Loucy (cell line): ENCODE results near the gene POU4F1.

ENCODE experiments used
- H2AFZ ChIP-seq: fragments of 200-600 bp; sonication (generic); 2 replicates; pipeline ENCODE4 v1.6.0; 2016; ENCODE audit warnings: antibody characterized with exemption, mild to moderate bottlenecking, low read length, moderate library complexity
- H3F3A ChIP-seq: fragments of 200-600 bp; 2 replicates; pipeline ENCODE4 v1.6.0; 2016; ENCODE audit warnings: antibody characterized with exemption, low read depth, mild to moderate bottlenecking
- H3K27me3 ChIP-seq: fragments of 200-600 bp; sonication (generic); 2 replicates; pipeline ENCODE4 v1.6.1; 2014; ENCODE audit warnings: low read length, mild to moderate bottlenecking; ENCODE audit not compliant: insufficient read depth, poor library complexity, severe bottlenecking
- H3K36me3 ChIP-seq: fragments of 200-600 bp; sonication (generic); 2 replicates; pipeline ENCODE4 v1.6.1; 2016; ENCODE audit warnings: low read length; ENCODE audit not compliant: insufficient read depth
- H3K4me1 ChIP-seq: fragments of 200-600 bp; sonication (generic); 2 replicates; pipeline ENCODE4 v1.5.1; 2014; ENCODE audit warnings: low read length, mild to moderate bottlenecking; ENCODE audit not compliant: insufficient read depth, poor library complexity, severe bottlenecking
- H3K4me2 ChIP-seq: fragments of 200-600 bp; sonication (generic); 2 replicates; pipeline ENCODE4 v1.6.0; 2014; ENCODE audit warnings: antibody characterized with exemption, low read length, low read depth, mild to moderate bottlenecking; ENCODE audit not compliant: poor library complexity, severe bottlenecking
- H3K4me3 ChIP-seq: fragments of 200-600 bp; sonication (generic); 2 replicates; pipeline ENCODE4 v1.5.1; 2014; ENCODE audit warnings: low read length, mild to moderate bottlenecking, mixed read lengths; ENCODE audit not compliant: poor library complexity, severe bottlenecking
- H3K79me2 ChIP-seq: fragments of 200-600 bp; sonication (generic); 2 replicates; pipeline ENCODE4 v1.6.1; 2014; ENCODE audit warnings: low read length; ENCODE audit not compliant: insufficient read depth
- H3K9ac ChIP-seq: fragments of 200-600 bp; sonication (generic); 2 replicates; pipeline ENCODE4 v1.6.0; 2014; ENCODE audit warnings: mild to moderate bottlenecking, low read depth, low read length, moderate library complexity; ENCODE audit not compliant: poor library complexity, severe bottlenecking
- H3K9me2 ChIP-seq: fragments of 200-600 bp; sonication (generic); replicated peaks from 2 replicates; pipeline ENCODE4 v1.6.1; 2016; ENCODE audit warnings: low read depth, low read length, mixed read lengths
- H3K9me3 ChIP-seq: fragments of 200-600 bp; sonication (generic); 2 replicates; pipeline ENCODE4 v1.6.1; 2014; ENCODE audit warnings: mild to moderate bottlenecking, antibody characterized with exemption, low read length, low read depth; ENCODE audit not compliant: insufficient read depth
- H4K20me1 ChIP-seq: fragments of 200-600 bp; sonication (generic); 2 replicates; pipeline ENCODE4 v1.6.0; 2014; ENCODE audit warnings: antibody characterized with exemption, low read length, mild to moderate bottlenecking; ENCODE audit not compliant: insufficient read depth, poor library complexity, severe bottlenecking
- EZH2phosphoT487 ChIP-seq: fragments of 200-600 bp; IDR thresholded peaks from 2 replicates; pipeline ENCODE4 v1.6.1; 2018; ENCODE audit warnings: antibody characterized with exemption, mild to moderate bottlenecking, moderate library complexity, borderline replicate concordance
- TF ChIP-seq, protein P1 (sequence below): fragments of 200-600 bp; sonication (generic); conservative IDR thresholded peaks from 2 replicates; pipeline ENCODE4 v1.5.1; 2014; ENCODE audit warnings: mild to moderate bottlenecking, antibody characterized with exemption, low read length

POU4F1 gene

GRCh38 chr13:78569029-78569428, 34.3 kb downstream of the POU4F1 start:
- no peak overlapping the region for H2AFZ ChIP-seq

GRCh38 chr13:78566631-78567030, 36.7 kb downstream of the POU4F1 start:
- Histone ChIP-seq H3K27me3 (no peaks in the 10 kb centered on the region), H3K9me3 (no peaks in the 10 kb centered on the region), H3K9ac (no peak overlapping the region), H4K20me1 (no peaks in the 10 kb centered on the region), H2AFZ (no peak overlapping the region), H3K4me2 (no peak overlapping the region), H3K4me1 (no peaks in the 10 kb centered on the region), H3K36me3 (no peaks in the 10 kb centered on the region), H3K9me2 (no peaks in the 10 kb centered on the region), H3K4me3 (no peak overlapping the region), H3F3A (no peaks in the 10 kb centered on the region), H3K79me2 (no peaks in the 10 kb centered on the region)
- TF ChIP-seq, protein P1, sequence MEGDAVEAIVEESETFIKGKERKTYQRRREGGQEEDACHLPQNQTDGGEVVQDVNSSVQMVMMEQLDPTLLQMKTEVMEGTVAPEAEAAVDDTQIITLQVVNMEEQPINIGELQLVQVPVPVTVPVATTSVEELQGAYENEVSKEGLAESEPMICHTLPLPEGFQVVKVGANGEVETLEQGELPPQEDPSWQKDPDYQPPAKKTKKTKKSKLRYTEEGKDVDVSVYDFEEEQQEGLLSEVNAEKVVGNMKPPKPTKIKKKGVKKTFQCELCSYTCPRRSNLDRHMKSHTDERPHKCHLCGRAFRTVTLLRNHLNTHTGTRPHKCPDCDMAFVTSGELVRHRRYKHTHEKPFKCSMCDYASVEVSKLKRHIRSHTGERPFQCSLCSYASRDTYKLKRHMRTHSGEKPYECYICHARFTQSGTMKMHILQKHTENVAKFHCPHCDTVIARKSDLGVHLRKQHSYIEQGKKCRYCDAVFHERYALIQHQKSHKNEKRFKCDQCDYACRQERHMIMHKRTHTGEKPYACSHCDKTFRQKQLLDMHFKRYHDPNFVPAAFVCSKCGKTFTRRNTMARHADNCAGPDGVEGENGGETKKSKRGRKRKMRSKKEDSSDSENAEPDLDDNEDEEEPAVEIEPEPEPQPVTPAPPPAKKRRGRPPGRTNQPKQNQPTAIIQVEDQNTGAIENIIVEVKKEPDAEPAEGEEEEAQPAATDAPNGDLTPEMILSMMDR, result no peak
- TF ChIP-seq EZH2phosphoT487, result no peak

More at GRCh38 chr13:78569029-78569428, 34.3 kb downstream of the POU4F1 start:
- Histone ChIP-seq H3K9ac (no peak overlapping the region), H3K4me1 (no peaks in the 10 kb centered on the region), H3K27me3 (no peaks in the 10 kb centered on the region), H3F3A (no peaks in the 10 kb centered on the region), H3K4me3 (no peak overlapping the region), H3K79me2 (no peaks in the 10 kb centered on the region), H4K20me1 (no peaks in the 10 kb centered on the region), H3K36me3 (no peaks in the 10 kb centered on the region), H3K4me2 (no peak overlapping the region), H3K9me2 (no peaks in the 10 kb centered on the region), H3K9me3 (no peaks in the 10 kb centered on the region)
- TF ChIP-seq EZH2phosphoT487, result no peak
- TF ChIP-seq, protein P1, result no peak

GRCh38 chr13:78562237-78562889, 41.0 kb downstream of the POU4F1 start:
- Histone ChIP-seq H3K9ac (no peak overlapping the region), H3K4me3 (no peak overlapping the region), H3F3A (no peaks in the 10 kb centered on the region), H2AFZ (no peak overlapping the region), H4K20me1 (no peaks in the 10 kb centered on the region), H3K27me3 (no peaks in the 10 kb centered on the region), H3K9me3 (no peaks in the 10 kb centered on the region), H3K4me2 (no peak overlapping the region), H3K36me3 (no peaks in the 10 kb centered on the region), H3K9me2 (no peaks in the 10 kb centered on the region), H3K79me2 (no peaks in the 10 kb centered on the region), H3K4me1 (no peaks in the 10 kb centered on the region)
- no peak for TF ChIP-seq EZH2phosphoT487
- TF ChIP-seq, protein P1, result no peak
